IPS-18c (cell line): ENCODE results near the gene KRT74.
"Not testable (repeated sequence)": the region's sequence is repeated elsewhere in the genome, so short reads cannot be mapped to it uniquely, and the experiment has no call there.

Source experiments
- H3K4me3 ChIP-seq: 2 replicates; pipeline ENCODE4 v1.7.0; 2013; ENCODE audit warnings: low read depth, mild to moderate bottlenecking, low read length, moderate library complexity; ENCODE audit not compliant: insufficient read depth
- H3K9me3 ChIP-seq: one replicate; pipeline ENCODE4 v1.6.1; 2013; ENCODE audit warnings: mild to moderate bottlenecking, low read length, moderate library complexity; ENCODE audit not compliant: control insufficient read depth, insufficient read depth

KRT74 gene

DNA sequence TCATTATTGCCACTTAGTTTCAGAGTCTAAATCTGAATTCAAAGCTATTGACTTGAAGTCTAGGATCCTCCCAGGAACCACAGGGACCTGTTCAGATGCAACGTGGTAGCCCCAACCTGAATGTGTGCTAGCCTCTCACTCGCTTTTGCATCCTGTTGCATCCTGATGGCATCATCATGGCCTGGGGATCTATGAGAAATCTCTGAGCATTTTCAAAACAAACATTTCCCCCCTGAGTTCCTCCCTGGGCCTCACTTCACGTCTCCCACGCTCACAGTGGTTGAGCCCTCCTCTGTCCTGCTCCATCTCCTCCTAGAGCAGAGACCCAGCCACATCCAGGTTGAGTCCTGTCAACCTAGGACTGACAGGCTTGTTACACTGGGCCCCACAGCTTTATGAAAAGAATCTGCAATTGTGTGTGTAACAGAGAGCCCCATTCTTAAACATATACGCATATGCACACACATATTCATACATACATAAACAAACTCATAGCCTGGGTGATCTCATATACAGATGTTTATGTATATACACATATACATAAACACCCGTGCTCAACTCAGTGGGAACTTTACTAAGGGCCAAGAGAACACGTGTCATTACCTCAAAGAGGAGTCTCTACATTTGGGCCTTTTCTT is 33.1 kb upstream of the KRT74 start:
- Histone ChIP-seq H3K9me3 (no peaks in the 10 kb centered on the region), H3K4me3 (no peak overlapping the region)

DNA sequence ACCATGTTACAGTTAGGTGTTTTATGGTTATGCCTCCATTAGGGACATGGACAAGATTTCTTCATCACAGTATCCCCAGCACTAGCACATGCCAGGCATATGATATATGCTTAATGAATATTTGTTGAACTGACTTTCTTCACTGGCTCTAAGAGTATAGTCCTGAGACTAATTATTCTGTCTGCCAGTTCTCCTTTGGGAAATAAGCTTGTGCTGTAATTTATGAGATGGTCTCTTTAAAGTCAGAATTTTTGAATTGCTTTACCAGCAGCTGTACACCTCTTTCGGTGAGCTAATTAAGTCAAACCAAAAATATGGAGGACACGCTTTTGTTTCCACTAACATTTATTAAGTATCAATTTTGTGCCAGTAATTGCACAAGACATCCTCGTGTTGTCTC is 32.5 kb upstream of the KRT74 start:
- no peak overlapping the region for H3K4me3 ChIP-seq
- no peaks in the 10 kb centered on the region for H3K9me3 ChIP-seq

DNA sequence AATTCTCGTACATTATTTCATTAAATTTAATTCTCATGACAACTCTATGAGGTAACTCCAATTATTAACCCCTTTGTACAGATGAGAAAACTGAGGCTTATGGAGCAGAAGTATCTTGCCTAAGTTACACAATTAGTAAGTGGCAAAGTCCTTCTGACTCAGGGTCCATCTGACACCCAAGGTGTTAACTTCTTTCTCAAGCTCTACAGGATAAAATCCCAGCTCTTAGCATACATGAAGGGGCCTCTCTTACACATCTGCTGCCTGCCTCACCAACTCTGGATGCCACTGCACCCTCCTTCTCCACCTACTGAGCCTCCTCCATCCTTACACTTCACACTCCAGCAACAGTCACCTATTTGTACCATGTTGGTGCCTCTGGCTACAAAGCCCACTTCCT is 31.9 kb upstream of the KRT74 start:
- no peaks in the 10 kb centered on the region for H3K9me3 ChIP-seq
- H3K4me3 ChIP-seq = no peak overlapping the region

DNA sequence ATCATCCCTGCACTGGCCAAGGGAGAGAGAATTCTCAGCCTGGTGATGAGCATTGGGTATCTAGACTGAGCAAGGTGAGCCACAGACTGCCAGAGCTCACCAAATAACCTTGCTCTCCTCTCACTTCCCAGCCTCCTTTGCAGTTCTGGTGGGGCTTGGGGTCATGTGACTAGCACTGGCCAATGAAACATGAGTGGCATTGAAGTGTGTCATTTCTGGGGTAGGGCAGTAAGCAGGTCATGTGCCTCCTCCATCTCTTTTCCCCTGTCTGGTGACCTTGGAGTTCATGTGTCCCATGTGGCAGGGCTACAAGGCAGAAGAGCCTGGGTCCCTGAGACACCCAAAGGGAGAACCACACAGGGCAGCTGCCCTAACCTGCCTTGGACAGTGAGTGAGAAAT is 31.2 kb upstream of the KRT74 start:
- Histone ChIP-seq H3K9me3 (no peaks in the 10 kb centered on the region), H3K4me3 (no peak overlapping the region)

DNA sequence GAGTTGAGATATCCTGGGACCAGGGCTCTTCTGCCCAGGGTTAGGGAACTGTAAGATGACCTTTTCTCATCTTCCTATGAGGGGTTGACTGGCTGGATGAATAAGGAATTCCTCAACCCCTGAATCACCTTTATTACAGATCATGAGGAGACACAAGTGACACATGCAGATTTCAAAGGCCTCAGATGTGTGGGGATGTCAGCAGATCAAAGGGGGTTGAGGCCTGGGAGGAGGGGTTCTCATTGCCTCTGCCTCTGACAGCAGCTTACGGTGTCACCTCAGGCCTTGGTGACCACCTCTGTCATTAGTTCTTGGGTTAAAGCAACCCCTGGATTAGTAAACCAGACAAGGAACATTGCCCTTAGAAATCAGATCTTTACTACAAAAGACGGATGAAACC is 29.7 kb upstream of the KRT74 start:
- Histone ChIP-seq H3K9me3 (no peaks in the 10 kb centered on the region), H3K4me3 (no peak overlapping the region)

DNA sequence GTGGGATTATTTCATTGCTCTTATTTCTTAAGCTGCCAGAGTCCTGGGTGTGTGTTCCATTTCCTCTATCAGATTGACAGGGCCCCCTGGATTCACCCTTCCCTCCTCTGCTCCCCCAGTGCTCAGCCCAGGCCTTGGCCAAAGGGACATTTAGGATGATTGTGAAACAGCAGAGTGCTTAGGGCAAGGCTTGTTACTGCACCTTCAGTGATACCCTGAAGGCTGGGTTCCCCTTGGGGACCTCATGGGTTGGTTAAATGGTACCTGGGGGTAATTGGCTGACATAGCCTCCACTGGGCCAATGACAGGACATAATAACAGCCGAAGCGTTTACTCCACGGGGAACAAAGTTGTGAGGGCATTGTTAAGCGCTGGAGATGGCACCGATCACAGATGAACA is 28.9 kb upstream of the KRT74 start:
- no peaks in the 10 kb centered on the region for H3K9me3 ChIP-seq
- no peak overlapping the region for H3K4me3 ChIP-seq

DNA sequence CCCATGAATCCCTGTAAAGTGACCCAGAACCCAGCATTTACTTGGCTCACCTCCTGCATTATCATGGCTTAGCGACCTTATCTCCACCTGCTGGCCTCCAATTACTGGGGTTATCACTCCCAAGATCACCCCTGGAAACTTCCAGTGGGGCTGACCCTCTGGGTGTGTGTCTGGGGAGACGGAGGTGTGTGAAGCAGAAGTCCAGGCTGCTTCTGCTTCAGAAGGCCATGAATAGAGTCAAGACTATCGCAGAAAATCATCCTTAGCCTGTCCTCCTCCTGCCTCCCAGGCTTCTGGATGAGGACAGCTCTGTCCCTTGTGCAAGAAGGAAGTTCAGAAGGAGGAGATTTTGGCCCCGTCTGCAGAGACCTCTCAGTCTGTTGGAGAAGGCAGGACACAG is 28.0 kb upstream of the KRT74 start:
- Histone ChIP-seq H3K9me3 (no peaks in the 10 kb centered on the region), H3K4me3 (no peak overlapping the region)

DNA sequence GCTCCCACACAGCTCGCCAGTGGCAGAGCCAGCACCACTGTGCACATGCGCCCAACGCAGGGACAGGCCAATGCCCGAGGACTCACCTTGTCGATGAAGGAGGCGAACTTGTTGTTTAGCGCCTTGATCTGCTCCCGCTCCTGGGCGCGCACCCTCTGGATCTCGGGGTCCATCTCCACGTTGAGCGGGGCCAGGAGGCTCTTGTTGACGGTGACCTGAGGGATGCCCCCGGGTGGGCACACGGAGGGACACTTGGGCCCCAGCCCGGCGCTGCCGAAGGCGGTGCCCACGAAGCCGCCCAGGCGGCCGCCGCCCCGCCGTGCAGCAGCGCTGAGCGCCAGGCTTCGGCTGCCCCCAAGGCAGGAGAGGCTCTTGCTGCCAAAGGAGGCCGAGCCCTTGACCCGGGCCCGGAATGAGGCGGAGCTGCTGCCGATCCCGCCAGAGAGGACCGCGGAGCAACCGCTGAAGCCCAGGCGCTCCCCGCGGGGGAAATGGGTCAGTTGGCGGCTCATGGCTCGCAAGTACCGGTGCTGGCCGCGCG is 27.4 kb upstream of the KRT74 start, which contains the start of gene KRT72:
TSS of gene KRT72 (minus strand) at position 523 of the 541 bp plus-strand sequence. CDS start at position 512, 11 bp downstream.
- Histone ChIP-seq H3K9me3 (no peaks in the 10 kb centered on the region), H3K4me3 (no peak within 1 kb of the TSS)

DNA sequence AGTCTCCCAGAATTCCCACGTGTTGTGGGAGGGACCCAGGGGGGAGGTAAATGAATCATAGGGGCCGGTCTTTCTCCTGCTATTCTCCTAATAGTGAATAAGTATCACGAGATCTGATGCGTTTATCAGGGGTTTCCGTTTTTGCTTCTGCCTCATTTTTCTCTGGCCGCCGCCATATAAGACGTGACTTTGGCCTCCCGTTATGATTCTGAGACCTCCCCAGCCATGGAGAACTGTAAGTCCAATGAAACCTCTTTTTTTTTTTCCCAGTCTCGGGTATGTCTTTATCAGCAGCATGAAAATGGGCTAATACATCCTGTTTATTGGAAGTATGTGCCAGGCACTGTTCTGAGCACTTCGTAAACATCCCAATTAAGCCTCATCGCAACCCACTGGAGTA is 26.8 kb upstream of the KRT74 start:
- Histone ChIP-seq H3K9me3 (no peaks in the 10 kb centered on the region), H3K4me3 (no peak overlapping the region)

DNA sequence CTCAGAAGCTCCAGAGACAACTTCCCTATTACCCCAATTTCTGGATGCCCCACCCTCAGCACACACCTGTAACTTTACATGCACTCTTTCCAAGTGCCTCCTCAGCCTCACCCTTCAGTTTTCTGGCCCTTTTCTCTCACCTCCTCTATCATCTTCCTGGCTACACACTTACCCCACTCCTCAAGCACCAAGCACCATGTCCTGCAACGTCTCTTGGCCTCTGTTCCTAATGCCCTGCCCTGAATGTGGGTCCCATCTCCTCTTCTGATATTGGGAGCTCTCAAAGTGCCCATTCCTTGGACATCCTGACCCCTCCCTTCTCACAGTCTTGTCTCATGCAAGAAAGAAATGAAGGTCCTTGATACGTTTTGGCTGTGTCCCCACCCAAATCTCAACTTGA is 26.4 kb upstream of the KRT74 start:
- no peak overlapping the region for H3K4me3 ChIP-seq
- no peaks in the 10 kb centered on the region for H3K9me3 ChIP-seq

DNA sequence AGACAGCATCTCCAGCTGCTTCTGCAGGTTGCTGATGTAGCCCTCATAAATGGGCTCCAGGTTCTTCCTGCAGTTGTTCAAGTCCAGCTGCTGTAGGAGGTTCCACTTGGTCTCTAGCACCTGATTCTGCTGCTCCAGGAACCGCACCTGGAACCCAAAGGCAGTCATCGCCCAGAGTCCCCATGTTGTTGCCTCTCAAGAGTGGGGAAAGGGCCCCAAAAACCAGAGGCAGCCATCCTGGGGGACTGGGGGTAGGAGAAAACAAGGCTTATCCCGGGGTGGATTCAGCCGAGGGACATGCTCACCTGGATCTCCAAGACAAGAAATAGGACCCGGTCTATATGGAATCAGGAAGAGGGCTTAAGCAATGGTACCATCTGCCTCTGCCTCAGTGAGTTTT is 25.3 kb upstream of the KRT74 start:
- Histone ChIP-seq H3K9me3 (no peaks in the 10 kb centered on the region), H3K4me3 (no peak overlapping the region)

DNA sequence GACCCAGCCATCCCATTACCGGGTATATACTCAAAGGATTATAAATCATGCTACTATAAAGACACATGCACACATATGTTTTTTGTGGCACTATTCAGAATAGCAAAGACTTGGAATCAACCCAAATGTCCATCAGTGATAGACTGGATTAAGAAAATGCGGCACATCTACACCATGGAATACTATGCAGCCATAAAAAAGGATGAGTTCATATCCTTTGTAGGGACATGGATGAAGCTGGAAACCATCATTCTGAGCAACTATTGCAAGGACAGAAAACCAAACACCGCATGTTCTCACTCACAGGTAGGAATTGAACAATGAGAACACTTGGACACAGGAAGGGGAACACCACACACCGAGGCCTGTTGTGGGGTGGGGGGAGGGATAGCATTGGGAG is 20.6 kb upstream of the KRT74 start:
- not testable (repeated sequence) for H3K4me3 ChIP-seq, H3K9me3 ChIP-seq

DNA sequence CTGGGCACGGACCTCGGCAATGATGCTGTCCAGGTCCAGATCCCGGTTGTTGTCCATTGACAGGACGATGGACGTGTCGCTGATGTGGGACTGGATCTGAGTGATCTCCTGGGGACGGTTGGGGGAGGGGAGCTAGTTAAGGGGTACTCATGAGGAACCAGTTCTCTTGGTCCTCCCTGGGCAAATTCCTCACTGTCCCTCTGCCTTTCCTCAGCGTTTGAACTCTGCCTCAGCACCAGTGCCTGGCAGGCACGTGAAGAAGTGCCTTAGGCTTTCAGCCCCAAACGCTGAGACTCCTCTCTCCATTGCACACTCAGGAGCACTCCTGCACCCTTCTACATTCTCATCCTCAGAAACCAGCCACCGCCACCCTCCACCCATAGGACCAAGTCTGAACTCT is 17.9 kb upstream of the KRT74 start:
- Histone ChIP-seq H3K9me3 (no peaks in the 10 kb centered on the region), H3K4me3 (no peak overlapping the region)

DNA sequence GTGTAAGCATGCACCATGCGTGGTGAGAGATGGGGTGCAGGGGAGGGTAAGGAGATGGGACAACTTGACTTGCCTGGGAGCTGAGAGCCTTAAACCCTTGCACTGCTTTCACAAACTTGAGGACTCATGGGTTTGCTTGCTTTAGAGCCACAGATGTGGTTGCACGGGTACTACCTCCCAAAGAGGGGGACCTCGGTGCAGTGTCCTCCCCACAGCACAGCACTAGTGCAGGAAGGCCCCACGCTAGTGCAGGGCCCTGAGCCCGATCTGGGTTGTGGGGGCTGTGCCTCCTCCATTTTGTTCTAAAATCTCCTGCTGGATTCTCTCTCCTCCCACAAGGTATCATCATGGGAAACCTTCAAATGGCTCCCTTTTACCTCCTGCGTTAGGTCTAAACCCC is 16.4 kb upstream of the KRT74 start:
- Histone ChIP-seq H3K9me3 (no peaks in the 10 kb centered on the region), H3K4me3 (no peak overlapping the region)

DNA sequence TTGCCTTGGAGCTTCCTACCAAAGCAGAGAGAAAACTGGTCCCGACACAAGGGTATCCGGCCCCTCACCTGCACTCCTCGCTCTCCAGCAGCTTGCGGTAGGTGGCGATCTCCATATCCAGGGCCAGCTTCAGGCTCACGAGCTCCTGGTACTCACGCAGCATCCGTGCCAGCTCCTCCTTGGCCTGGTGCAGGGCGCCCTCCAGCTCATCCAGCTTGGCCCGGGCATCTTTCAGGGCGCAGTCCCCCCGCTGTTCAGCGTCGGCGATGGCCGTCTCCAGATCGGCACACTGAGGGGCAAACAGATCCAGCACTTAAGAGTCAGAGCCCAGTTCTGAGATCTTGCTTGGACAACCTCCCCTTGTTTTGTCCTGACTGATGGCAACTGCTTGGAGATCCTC is 13.9 kb upstream of the KRT74 start:
- peaks cover 2% of the 10 kb centered on the region for H3K9me3 ChIP-seq
- H3K4me3 ChIP-seq = no peak overlapping the region

DNA sequence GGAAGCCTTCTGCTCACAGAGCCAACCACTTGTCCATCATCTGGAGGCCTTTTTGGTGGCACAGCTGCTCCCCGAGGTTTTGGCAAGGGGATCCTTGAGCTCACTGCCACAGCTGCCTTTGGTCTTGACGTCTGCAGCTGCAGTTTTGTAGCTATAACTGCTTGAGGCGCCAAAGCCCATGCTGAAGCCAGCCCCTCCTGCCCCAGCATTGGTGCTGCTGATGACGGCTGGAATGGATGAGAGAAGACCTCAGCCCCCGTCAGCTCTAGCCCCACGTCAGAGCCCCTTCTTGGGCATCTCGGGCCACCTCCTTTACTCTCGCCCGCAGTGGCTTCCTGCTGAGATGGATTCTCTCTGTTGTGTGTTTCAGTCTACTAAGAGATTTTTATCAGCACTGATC is 12.3 kb upstream of the KRT74 start:
- H3K4me3 ChIP-seq = no peak overlapping the region

DNA sequence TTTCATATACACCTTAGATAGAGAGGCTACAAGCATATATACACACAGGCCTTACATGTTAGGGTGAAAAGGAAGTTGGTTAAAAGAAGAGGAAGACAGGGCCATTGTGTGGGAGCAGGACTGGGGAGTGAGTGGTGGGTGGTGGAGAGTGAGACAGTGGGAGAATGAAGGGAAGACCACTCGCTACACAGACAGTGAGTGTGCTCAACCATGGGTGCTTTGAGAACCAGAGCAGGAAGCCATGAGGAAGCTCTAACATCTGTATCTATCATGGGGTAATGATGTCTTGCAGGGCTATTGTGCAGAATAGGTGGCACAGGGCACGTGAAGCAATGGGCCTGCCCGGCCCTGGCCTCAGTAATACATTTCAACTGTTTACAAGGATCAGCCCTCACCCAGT is 11.4 kb upstream of the KRT74 start:
- peaks cover 2% of the 10 kb centered on the region for H3K9me3 ChIP-seq
- H3K4me3 ChIP-seq = no peak overlapping the region

More for the DNA sequence above, 12.3 kb upstream of the KRT74 start:
- peaks cover 2% of the 10 kb centered on the region for H3K9me3 ChIP-seq

DNA sequence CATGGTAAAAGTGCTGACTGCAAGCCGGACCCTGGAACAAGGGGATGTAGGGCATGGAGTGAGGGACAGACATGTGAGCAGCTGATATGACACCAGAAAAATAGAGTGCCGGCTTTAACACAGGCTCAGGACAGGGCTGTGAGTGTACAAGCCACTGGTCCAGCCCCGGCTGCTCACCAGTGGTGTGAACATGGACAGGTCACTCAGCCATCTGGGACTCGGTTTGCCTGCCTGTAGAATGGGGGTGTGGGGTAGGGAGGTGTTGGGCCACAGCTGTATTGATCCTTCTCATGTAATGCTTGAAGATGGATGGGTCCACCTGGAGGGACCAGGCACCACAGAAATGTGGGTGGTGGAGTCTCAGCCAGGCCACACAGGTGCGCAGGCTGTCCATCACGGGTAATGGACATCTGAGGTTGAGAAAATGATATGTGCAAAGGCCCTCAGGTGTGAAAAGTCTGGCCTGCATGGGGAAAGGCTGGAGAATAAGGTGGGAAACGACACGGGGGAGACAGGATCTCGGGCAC is 10.6 kb upstream of the KRT74 start:
- Histone ChIP-seq H3K9me3 (peaks cover 2% of the 10 kb centered on the region), H3K4me3 (no peak overlapping the region)

DNA sequence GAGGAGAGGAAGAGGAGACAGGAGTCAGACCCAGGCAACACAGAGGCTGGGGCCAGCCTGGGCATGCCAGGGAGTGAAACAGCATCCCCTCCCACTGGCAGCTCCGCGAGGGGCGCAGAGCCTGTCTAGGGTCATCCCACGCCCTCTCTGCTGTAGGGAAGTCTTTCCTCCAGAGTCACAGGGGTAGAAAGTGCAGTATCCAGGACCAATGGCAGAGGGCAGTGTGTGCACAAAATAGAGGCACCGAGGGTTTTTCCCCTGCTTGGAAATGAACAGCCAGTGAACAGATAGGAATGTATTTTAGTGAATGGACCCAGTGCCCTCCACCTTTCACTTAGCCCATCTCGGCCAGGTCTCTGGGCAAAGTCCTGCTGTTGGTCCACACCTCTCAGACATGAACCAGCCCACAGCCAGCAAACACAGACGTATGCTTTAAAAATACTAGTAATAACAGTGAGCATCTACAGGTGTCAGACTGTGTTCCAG is 9.4 kb upstream of the KRT74 start:
- H3K9me3 ChIP-seq = peaks cover 2% of the 10 kb centered on the region
- H3K4me3 ChIP-seq = no peak overlapping the region
